ENCODE results near the gene DTL. TPM values are rescaled to one million over a fixed set of nuclear protein-coding genes. Genes with fewer than 3 reads are reported as not detected.
"Not testable (repeated sequence)": the region's sequence is repeated elsewhere in the genome, so short reads cannot be mapped to it uniquely, and the experiment has no call there.

Gene DTL, protein sequence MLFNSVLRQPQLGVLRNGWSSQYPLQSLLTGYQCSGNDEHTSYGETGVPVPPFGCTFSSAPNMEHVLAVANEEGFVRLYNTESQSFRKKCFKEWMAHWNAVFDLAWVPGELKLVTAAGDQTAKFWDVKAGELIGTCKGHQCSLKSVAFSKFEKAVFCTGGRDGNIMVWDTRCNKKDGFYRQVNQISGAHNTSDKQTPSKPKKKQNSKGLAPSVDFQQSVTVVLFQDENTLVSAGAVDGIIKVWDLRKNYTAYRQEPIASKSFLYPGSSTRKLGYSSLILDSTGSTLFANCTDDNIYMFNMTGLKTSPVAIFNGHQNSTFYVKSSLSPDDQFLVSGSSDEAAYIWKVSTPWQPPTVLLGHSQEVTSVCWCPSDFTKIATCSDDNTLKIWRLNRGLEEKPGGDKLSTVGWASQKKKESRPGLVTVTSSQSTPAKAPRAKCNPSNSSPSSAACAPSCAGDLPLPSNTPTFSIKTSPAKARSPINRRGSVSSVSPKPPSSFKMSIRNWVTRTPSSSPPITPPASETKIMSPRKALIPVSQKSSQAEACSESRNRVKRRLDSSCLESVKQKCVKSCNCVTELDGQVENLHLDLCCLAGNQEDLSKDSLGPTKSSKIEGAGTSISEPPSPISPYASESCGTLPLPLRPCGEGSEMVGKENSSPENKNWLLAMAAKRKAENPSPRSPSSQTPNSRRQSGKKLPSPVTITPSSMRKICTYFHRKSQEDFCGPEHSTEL
- total RNA-seq (2014; rRNA removed; shearing (Covaris generic); ENCODE audit: low replicate concordance) = 42.8 and 53.5 TPM in 2 replicates

DNA sequence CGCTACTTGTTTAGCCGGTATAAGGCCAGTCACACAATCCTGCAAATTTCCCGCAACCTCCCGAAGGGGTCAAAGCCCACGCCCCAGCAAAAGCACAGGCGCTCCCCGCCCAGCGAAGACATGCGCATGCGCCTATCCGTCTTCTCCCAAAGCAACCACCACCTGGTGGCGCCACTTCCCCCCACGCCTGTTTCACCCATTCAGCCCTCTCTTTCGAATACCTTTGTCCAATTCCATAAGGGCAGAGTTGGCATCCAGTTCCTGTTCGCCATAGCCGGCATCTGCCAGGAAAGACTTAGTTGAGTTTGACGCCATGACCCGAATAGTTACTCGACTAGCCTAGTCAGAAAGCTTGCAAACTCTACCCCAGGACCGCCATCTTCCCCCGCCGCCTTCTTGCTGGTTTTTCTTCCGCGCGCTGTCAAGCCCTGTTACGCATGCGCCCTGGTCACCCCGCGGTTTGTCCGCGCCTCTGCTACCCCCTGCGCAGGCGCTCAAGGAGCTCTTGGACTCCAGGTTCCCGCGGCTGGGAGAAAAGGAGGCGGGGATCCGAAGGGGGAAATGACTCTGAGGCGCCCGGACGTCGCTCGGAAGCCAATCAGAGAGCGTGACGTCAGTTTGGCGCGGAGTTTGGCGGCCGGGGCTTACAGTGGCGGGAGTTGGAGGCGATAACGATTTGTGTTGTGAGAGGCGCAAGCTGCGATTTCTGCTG is at the start of gene DTL, which contains the start of gene INTS7:
Gene DTL (plus strand): TSS at position 626 of the 712 bp plus-strand sequence. CDS start 143 bp downstream, outside the sequence.
Gene INTS7 (minus strand): TSS at position 435 of the 712 bp plus-strand sequence. CDS start 120 bp downstream, at position 315.
- peak; percentile 99 for DNase-seq (ENCODE audit: low read depth)
- in situ Hi-C loops (cut with HindIII; ENCODE audit: low pct_unique_long_range_greater_than_20kb, low sequenced_read_pairs) = no loop called here

- no peak for DNase-seq (ENCODE audit: low read depth)
- in situ Hi-C loops (cut with HindIII; ENCODE audit: low pct_unique_long_range_greater_than_20kb, low sequenced_read_pairs) = no loop called here
These were observed 48.8 kb upstream of the DTL start for GRCh38 chr1:211986628-211987254.

- no peak for DNase-seq (ENCODE audit: low read depth)
- in situ Hi-C loops (cut with HindIII; ENCODE audit: low pct_unique_long_range_greater_than_20kb, low sequenced_read_pairs) = no loop called here
These were observed 43.9 kb upstream of the DTL start for GRCh38 chr1:211991695-211992094.

DNA sequence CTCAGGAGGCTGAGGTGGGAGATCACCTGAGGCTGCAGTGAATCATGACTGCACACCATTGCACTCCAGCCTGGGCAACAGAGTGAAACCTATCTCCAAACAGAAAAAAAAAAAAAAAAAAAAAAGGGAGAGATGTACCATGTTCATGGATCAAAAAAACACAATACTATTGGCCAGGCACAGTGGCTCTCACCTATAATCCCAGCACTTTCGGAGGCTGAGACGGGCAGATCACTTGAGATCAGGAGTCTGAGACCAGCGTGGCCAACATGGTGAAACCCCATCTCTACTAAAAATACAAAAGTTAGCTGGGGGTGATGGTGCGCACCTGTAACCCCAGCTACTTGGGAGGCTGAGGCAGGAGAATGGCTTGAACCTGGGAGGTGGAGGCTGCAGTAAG is 38.1 kb upstream of the DTL start:
- DNase-seq (ENCODE audit: low read depth); in situ Hi-C loops (cut with HindIII; ENCODE audit: low pct_unique_long_range_greater_than_20kb, low sequenced_read_pairs): not testable (repeated sequence)

- DNase-seq (ENCODE audit: low read depth) = no peak
- in situ Hi-C loops (cut with HindIII; ENCODE audit: low pct_unique_long_range_greater_than_20kb, low sequenced_read_pairs) = no loop called here
These were observed 33.0 kb upstream of the DTL start for GRCh38 chr1:212002536-212002935.

DNA sequence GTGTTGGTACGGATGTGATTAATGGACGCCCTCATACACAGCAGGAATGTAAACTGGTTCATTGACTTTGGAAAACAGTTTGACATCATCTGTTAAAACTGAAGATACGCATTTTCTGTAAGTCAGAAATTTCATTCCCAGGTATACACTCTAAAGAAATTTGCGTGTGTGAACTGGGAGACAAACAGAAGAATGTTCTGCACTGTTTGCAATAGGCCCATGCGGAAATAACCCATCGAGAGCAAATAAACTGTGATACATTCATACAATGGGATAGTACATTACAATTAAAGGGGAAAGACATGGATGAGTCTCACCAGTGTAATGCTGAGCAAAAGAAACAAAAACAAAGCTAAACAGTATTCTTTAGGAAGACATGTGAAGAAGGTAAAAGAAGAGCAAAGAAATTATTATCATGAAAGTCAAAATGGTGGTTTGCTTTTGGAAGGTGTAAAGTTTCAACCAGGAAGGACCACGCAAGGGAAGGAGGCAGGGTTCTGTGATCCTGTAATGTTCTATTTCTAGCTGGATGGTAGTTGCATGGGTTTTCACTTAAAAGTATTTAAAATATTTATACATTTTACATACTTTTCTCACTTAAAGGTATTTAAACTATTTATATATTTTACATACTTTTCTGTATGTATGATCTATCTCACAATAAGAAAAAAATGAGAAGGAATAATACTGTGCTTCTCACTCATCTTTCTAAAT is 30.5 kb upstream of the DTL start:
- no peak for DNase-seq (ENCODE audit: low read depth)
- in situ Hi-C loops (cut with HindIII; ENCODE audit: low pct_unique_long_range_greater_than_20kb, low sequenced_read_pairs) = no loop called here

DNA sequence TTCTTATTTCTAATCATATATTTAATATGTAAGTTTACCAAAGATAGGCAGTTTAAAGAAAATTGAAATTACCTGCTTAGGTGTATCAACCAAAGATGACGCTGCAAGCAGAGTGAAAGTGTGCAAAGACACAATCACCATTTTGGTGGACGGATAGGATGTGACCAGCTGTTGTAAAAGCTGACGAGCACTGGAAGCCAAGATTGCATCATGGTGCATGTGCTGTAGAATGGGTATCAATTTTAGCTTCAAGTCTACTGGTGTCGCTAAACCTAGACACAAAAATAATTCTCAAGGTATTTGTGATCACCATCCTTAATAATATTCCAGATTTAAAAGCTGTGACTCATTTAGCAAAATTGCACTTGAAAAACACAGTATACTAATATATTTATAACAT is 28.4 kb upstream of the DTL start:
- in situ Hi-C loops (cut with HindIII; ENCODE audit: low pct_unique_long_range_greater_than_20kb, low sequenced_read_pairs) = no loop called here
- DNase-seq (ENCODE audit: low read depth) = no peak

GRCh38 chr1:212007886-212008285 is 27.7 kb upstream of the DTL start:
- in situ Hi-C loops (cut with HindIII; ENCODE audit: low pct_unique_long_range_greater_than_20kb, low sequenced_read_pairs) = no loop called here
- no peak for DNase-seq (ENCODE audit: low read depth)

DNA sequence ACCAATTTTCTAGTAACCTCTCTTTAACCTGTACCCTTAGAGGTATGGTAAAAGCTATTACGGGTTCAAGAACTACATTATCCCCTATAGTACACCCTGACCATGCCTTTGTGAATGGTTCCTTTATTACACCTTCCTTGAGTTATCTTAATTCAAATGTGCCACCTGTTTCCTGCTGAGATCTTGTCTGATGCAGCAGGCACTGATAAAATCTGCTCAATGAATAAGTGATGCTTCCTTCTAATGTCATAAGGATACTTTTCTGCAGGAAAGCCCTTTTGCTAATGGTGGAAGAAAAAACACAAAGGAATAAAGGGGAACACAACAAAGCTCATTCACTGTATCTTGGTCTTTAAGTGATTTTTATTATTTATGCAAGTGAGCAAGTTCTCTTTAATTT is 26.0 kb upstream of the DTL start:
- in situ Hi-C loops (cut with HindIII; ENCODE audit: low pct_unique_long_range_greater_than_20kb, low sequenced_read_pairs) = no loop called here
- no peak for DNase-seq (ENCODE audit: low read depth)

GRCh38 chr1:212010004-212010403 is 25.5 kb upstream of the DTL start:
- no peak for DNase-seq (ENCODE audit: low read depth)
- in situ Hi-C loops (cut with HindIII; ENCODE audit: low pct_unique_long_range_greater_than_20kb, low sequenced_read_pairs) = no loop called here

- in situ Hi-C loops (cut with HindIII; ENCODE audit: low pct_unique_long_range_greater_than_20kb, low sequenced_read_pairs) = no loop called here
- DNase-seq (ENCODE audit: low read depth) = peak; percentile 45
These were observed 23.4 kb upstream of the DTL start for GRCh38 chr1:212012034-212012740.

GRCh38 chr1:212013672-212014071 is 21.9 kb upstream of the DTL start:
- in situ Hi-C loops (cut with HindIII; ENCODE audit: low pct_unique_long_range_greater_than_20kb, low sequenced_read_pairs) = no loop called here
- DNase-seq (ENCODE audit: low read depth) = no peak

DNA sequence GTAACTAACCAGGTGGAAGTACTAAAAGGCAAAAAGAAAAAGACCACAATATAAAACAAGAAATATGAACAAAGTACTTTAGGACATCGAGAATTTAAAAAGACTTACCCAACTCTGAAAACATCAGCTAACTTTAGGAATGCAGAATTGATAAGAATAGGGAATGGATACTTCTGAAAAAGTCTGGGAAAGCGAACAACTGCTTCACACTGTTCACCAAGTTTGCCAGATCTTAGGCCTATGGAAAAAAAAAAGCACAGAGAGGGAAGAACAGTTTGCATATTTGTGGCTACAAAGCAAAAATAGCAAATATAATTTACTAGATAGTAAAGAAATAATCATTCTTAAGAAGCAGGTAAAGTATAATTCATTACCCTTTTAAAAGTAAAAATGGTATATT is 14.6 kb upstream of the DTL start:
- DNase-seq (ENCODE audit: low read depth) = no peak

DNA sequence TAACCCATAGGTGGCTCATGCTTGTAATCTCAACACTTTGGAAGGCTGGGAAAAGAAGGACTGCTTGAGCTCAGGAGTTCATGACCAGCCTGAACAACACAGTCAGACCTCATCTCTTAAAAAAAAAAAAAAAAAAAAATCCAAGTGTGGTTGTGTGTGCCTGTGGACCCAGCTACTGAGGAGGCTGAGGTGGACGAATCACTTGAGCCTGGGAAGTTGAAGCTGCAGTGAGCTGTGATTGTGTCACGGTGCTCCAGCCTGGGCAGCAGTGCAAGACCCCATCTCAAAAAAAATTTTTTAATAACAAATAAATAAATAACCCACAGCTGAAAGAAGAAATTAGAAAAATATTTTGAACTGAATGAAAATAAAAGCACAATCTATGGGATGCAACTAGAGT is 14.0 kb upstream of the DTL start:
- DNase-seq (ENCODE audit: low read depth) = no peak
- in situ Hi-C loops (cut with HindIII; ENCODE audit: low pct_unique_long_range_greater_than_20kb, low sequenced_read_pairs) = no loop called here

More for the DNA sequence above, 14.6 kb upstream of the DTL start:
- in situ Hi-C loops (cut with HindIII; ENCODE audit: low pct_unique_long_range_greater_than_20kb, low sequenced_read_pairs) = no loop called here

GRCh38 chr1:212022908-212023307 is 12.6 kb upstream of the DTL start:
- DNase-seq (ENCODE audit: low read depth); in situ Hi-C loops (cut with HindIII; ENCODE audit: low pct_unique_long_range_greater_than_20kb, low sequenced_read_pairs): not testable (repeated sequence)

DNA sequence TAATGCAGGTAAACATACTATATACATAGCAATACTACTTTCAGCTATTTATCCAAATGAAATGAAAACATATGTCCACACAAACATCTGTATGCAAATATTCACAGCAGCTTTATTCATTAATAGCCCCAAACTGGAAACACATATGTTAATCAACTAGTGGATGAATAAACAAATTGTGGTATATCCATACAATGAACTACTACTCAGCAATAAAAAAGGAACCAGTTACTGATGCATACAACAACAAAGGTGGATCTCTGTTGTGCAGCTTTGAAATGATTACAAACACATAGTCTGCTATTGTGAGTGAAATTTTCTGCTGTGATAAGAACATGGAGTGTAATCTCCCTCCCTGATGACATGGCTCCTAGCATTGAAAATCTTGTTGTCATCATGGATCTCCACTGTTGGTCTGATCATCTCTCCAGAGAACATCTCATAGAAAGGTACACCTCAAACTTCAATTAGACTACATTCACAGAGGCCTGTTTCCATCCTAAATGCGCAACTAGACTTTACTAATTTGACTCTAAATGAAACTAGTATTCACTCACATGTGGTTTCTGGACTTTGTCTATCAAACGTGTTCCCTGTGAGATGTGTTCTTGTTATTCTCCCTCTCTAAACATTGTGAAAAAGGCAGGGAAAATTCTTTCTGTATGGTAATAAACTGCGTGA is 10.9 kb upstream of the DTL start:
- no peak for DNase-seq (ENCODE audit: low read depth)
- in situ Hi-C loops (cut with HindIII; ENCODE audit: low pct_unique_long_range_greater_than_20kb, low sequenced_read_pairs) = no loop called here

DNA sequence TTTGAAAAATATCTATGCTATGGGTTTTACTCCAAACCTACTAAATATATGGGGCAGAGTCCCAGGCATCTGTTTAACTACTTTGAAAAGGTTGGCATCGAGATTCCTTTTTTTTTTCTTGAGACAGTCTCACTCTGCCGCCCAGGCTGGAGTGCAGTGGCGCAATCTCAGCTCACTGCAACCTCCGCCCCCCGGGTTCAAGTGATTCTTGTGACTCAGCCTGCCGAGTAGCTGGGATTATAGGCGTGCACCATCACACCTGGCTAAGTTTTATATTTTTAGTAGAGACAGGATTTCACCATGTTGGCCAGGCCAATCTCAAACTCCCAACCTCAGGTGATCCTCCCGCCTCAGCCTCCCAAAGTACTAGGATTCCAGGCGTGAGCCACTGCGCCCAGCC is 7.8 kb upstream of the DTL start:
- DNase-seq (ENCODE audit: low read depth); in situ Hi-C loops (cut with HindIII; ENCODE audit: low pct_unique_long_range_greater_than_20kb, low sequenced_read_pairs): not testable (repeated sequence)
